HG02970 (cell line): ENCODE measurements around the gene SLC38A2.
"Not testable (repeated sequence)": the region's sequence is repeated elsewhere in the genome, so short reads cannot be mapped to it uniquely, and the experiment has no call there.

ENCODE experiments used
- ATAC-seq: cut with Tn5 transposase; IDR thresholded peaks from one replicate; pipeline ENCODE4 v1.9.1; 2021; ENCODE audit warnings: mild to moderate bottlenecking, moderate library complexity, moderate number of reproducible peaks; ENCODE audit not compliant: unreplicated experiment, low FRiP score

SLC38A2 gene

GRCh38 chr12:46342562-46343033 lies 30.0 kb downstream of the SLC38A2 start:
- no peak for ATAC-seq

GRCh38 chr12:46339051-46339450 lies 33.5 kb downstream of the SLC38A2 start:
- no peak for ATAC-seq

GRCh38 chr12:46332260-46332659 lies 40.3 kb downstream of the SLC38A2 start:
- no peak for ATAC-seq

- not testable (repeated sequence) for ATAC-seq
These were observed 47.5 kb downstream of the SLC38A2 start for GRCh38 chr12:46325075-46325474.

- no peak for ATAC-seq
These were observed 51.8 kb downstream of the SLC38A2 start for GRCh38 chr12:46320731-46321130.

GRCh38 chr12:46318037-46318436 lies 54.5 kb downstream of the SLC38A2 start:
- ATAC-seq = no peak
